Epithelial cell of esophagus (primary cell): ENCODE results near the gene YARS2.

Experiments
- DNase-seq: peaks from one replicate; pipeline ENCODE4 v3.0.0; 2010; ENCODE audit warnings: low read depth
- H3K4me3 ChIP-seq: 2 replicates; pipeline ENCODE4 v1.5.1; 2011; ENCODE audit warnings: mild to moderate bottlenecking, low read length, control low read depth
- CTCF ChIP-seq: IDR thresholded peaks from 2 replicates; pipeline ENCODE4 v1.5.1; 2011; ENCODE audit warnings: low read depth, mild to moderate bottlenecking, low read length, control low read depth, inconsistent platforms; ENCODE audit not compliant: insufficient read depth; ENCODE audit errors: missing control alignments

Gene YARS2

GRCh38 chr12:32755654-32756475, at the start of gene YARS2:
YARS2 (minus strand) TSS chr12:32755897; CDS start chr12:32755874, 23 bp downstream.
- peak within 1 kb of the TSS; percentile 98 for H3K4me3 ChIP-seq
- TF ChIP-seq CTCF, result peak; percentile 86
- DNase-seq, result peak; percentile 99

- no peak overlapping the region for H3K4me3 ChIP-seq
- no peak for DNase-seq
- no peak for TF ChIP-seq CTCF
Observed at GRCh38 chr12:32804301-32804700, 48.6 kb upstream of the YARS2 start.

GRCh38 chr12:32801269-32801980, 45.7 kb upstream of the YARS2 start:
- no peak for TF ChIP-seq CTCF
- DNase-seq, result no peak
- H3K4me3 ChIP-seq, result no peak overlapping the region

- no peak overlapping the region for H3K4me3 ChIP-seq
- TF ChIP-seq CTCF, result no peak
- no peak for DNase-seq
Observed at GRCh38 chr12:32794281-32794680, 38.6 kb upstream of the YARS2 start.

- TF ChIP-seq CTCF, result no peak
- no peak for DNase-seq
- no peak overlapping the region for H3K4me3 ChIP-seq
Observed at GRCh38 chr12:32789916-32790315, 34.2 kb upstream of the YARS2 start.

GRCh38 chr12:32789446-32789845, 33.7 kb upstream of the YARS2 start:
- TF ChIP-seq CTCF, result no peak
- no peak overlapping the region for H3K4me3 ChIP-seq

GRCh38 chr12:32788405-32788804, 32.7 kb upstream of the YARS2 start:
- H3K4me3 ChIP-seq, result no peak overlapping the region
- DNase-seq, result no peak
- TF ChIP-seq CTCF, result no peak

More at GRCh38 chr12:32789446-32789845, 33.7 kb upstream of the YARS2 start:
- DNase-seq, result no peak
